ENCODE results near the gene TRIP12. TPM values are rescaled to one million over a fixed set of nuclear protein-coding genes. Genes with fewer than 3 reads are reported as not detected.
"Not testable (repeated sequence)": the region's sequence is repeated elsewhere in the genome, so short reads cannot be mapped to it uniquely, and the experiment has no call there.

TRIP12 gene
- total RNA-seq, 2 experiments from 2014 or later: 226 to 253 TPM

DNA sequence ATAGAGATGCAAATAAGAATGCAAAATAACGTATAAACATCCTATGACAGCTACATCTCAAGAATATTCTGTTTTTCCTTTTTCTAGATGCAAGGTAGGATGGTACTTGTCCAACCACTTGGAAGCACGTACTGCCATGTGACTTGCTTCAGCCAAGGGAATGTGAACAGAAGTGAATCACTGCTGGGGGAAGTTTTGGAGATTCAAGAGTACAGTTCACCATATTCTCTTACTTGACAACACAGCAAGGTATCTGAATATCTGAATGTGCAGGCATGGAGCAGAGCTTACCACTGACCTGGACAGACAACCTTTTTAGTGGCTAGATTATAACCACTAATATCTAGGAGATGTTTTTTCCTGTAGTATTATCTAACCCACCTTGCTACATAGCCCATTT, 53.0 kb downstream of the TRIP12 start:
- no peak overlapping the region for H3K4me3 Mint-ChIP-seq
- CTCF ChIA-PET: no interaction called here
- H3K27ac Mint-ChIP-seq: no peak overlapping the region
- intact Hi-C loops (cut with micrococcal nuclease): loop anchor here (5.0 kb wide), 2 partner anchors 44 to 46 kb away; no protein-coding TSS in a partner anchor
- DNase-seq: no peak
- POLR2A ChIA-PET: no interaction called here
- no peaks in the 10 kb centered on the region for H3K9me3 Mint-ChIP-seq
- H3K36me3 Mint-ChIP-seq: peaks cover 18% of the 10 kb centered on the region
- H3K27me3 Mint-ChIP-seq: no peaks in the 10 kb centered on the region
- H3K4me1 Mint-ChIP-seq (ENCODE audit: low read depth): peaks cover 50% of the 10 kb centered on the region

DNA sequence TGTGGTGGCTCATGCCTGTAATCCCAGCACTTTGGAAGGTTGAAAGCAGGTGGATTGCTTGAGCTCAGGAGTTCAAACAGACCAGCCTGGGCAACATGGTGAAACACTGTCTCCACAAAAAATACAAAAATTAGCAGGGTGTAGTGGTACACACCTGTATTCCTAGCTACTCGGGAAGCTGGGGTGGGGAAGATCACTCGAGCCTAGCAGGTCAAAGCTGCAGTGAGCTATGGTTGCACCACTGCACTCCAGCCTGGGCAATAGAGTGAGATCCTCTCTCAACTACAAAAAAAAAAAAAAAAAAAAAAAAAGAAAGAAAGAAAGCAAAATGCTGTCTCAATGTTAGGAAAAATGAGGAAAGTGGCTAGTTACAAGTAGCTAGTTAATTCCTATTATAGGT, 56.8 kb downstream of the TRIP12 start:
- Mint-ChIP-seq H3K27me3 (no peaks in the 10 kb centered on the region), H3K4me1 (ENCODE audit: low read depth) (peaks cover 41% of the 10 kb centered on the region), H3K4me3 (no peak overlapping the region), H3K9me3 (no peaks in the 10 kb centered on the region), H3K27ac (no peak overlapping the region), H3K36me3 (peaks cover 4% of the 10 kb centered on the region)
- intact Hi-C loops (cut with micrococcal nuclease): loop anchor here (5.0 kb wide), 2 partner anchors 43 to 47 kb away; no protein-coding TSS in a partner anchor
- POLR2A ChIA-PET: no interaction called here
- CTCF ChIA-PET: no interaction called here
- no peak for DNase-seq

DNA sequence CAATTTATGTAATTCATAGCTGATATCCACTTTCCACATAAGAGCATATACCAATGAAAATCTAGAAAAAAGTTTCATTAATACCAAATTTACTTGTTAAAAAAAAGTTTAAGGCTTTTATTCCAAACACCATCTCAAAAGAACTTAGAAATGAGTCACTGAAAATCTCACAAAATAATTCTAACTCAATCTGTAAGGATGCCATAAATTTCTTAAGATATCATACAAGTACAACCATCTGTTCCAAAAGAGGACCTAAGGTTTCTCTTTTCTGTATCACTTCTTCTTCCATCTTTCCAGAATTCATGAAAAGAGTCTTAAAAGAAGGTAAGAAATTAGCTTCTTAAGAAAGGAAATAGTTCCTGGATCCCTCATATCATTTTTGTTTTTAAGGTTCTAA, 60.4 kb downstream of the TRIP12 start:
- intact Hi-C loops (cut with micrococcal nuclease): no loop called here
- Mint-ChIP-seq H3K27ac (no peak overlapping the region), H3K4me1 (ENCODE audit: low read depth) (peaks cover 33% of the 10 kb centered on the region), H3K9me3 (no peaks in the 10 kb centered on the region), H3K4me3 (no peak overlapping the region), H3K36me3 (peaks cover 12% of the 10 kb centered on the region), H3K27me3 (no peaks in the 10 kb centered on the region)
- ChIA-PET CTCF (interaction anchor here (1.2 to 1.6 kb wide), 3 partner anchors 11 to 80 kb away, joined by 3 to 5 read pairs (median 4); no protein-coding TSS in a partner anchor), POLR2A (no interaction called here)
- DNase-seq: no peak

DNA sequence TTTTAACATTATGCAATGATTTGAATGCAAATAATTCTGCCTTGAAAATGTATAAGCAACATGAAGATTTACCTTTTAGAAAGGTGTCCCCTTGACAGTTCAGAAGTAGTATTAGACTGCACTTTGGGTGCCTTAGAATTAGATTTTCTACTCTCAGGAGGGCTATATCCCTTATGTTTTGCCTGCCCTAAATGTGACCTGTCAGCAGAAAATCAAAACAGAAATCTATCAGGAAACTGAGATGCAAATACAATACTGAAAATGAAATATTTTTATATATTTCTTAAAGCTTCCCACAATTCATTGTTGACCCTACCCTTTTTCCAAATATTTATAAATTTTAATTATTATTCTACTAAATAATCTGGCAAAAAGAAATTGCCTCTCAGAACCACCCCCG, 61.5 kb downstream of the TRIP12 start:
- H3K27me3 Mint-ChIP-seq: no peaks in the 10 kb centered on the region
- H3K4me3 Mint-ChIP-seq: no peak overlapping the region
- ChIA-PET POLR2A (no interaction called here), CTCF (no interaction called here)
- no peak for DNase-seq
- no peaks in the 10 kb centered on the region for H3K9me3 Mint-ChIP-seq
- H3K27ac Mint-ChIP-seq: no peak overlapping the region
- intact Hi-C loops (cut with micrococcal nuclease): no loop called here
- H3K4me1 Mint-ChIP-seq (ENCODE audit: low read depth): peaks cover 38% of the 10 kb centered on the region
- H3K36me3 Mint-ChIP-seq: peaks cover 22% of the 10 kb centered on the region

DNA sequence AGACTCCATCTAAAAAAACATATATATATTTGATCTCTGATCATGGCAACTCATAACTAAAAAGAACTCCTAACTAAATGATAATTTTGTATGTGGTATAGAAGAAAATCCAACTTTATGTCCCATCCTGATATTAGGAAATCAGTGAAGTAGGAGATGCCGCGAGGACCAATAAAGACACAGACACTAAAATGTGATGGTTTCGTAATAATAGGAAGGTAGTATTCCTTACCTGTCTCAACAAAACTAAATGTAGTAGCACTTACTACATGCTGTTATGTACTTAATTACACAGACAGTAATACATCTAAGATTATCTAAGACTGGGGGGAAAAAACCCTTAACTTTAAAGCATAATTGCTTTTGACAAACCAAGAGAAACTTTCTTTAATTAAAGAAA, 63.5 kb downstream of the TRIP12 start:
- no peak overlapping the region for H3K4me3 Mint-ChIP-seq
- ChIA-PET CTCF (no interaction called here), POLR2A (no interaction called here)
- no peaks in the 10 kb centered on the region for H3K9me3 Mint-ChIP-seq
- intact Hi-C loops (cut with micrococcal nuclease): no loop called here
- no peaks in the 10 kb centered on the region for H3K27me3 Mint-ChIP-seq
- H3K4me1 Mint-ChIP-seq (ENCODE audit: low read depth): peaks cover 40% of the 10 kb centered on the region
- DNase-seq: no peak
- no peak overlapping the region for H3K27ac Mint-ChIP-seq
- H3K36me3 Mint-ChIP-seq: peaks cover 32% of the 10 kb centered on the region

DNA sequence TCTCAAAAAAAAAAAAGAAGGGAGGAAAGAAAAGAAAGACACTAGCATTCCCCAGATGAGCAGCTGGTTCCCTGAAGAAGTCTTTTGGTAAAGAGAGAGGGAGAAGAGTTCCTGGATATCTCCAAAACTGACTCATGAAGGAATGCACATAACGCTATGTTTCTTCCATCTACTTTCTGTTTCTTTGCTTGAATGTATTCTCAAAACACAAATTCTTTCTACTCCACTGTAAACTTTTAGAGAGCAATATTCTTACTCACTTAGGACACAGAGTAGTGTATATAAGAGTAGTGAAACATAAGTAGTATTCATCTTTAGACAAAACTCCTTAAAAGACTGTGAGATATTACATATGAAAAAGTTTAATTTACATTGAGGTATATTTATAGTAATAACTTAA, 64.2 kb downstream of the TRIP12 start:
- no peaks in the 10 kb centered on the region for H3K27me3 Mint-ChIP-seq
- intact Hi-C loops (cut with micrococcal nuclease): no loop called here
- H3K9me3 Mint-ChIP-seq: no peaks in the 10 kb centered on the region
- CTCF ChIA-PET: interaction anchor here (0.7 kb wide), 1 partner anchor 15 kb away, joined by 3 read pairs; no protein-coding TSS in a partner anchor
- no peak overlapping the region for H3K4me3 Mint-ChIP-seq
- peaks cover 46% of the 10 kb centered on the region for H3K4me1 Mint-ChIP-seq (ENCODE audit: low read depth)
- H3K27ac Mint-ChIP-seq: no peak overlapping the region
- no peak for DNase-seq
- H3K36me3 Mint-ChIP-seq: peaks cover 32% of the 10 kb centered on the region
- POLR2A ChIA-PET: no interaction called here

DNA sequence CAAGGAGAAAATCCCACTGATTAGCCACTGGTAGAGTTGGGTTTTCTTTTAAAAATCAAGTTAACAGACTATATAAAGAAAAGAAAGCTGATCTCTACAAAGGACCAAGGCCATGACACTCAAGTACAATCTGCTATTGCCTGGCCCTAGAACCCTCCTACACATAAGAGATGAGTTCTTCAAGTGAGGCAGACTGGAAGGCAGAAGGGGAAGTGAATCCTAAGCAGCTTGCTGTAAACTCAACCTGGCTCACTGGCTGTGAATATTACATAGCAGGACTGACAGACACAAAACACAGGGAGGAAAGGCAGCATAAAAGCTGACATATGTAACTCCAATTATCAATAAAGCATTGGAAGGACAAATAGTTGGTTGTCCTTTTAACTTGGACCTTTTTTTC, 65.4 kb downstream of the TRIP12 start:
- Mint-ChIP-seq H3K9me3 (no peaks in the 10 kb centered on the region), H3K27ac (no peak overlapping the region), H3K4me1 (ENCODE audit: low read depth) (peaks cover 54% of the 10 kb centered on the region), H3K27me3 (no peaks in the 10 kb centered on the region), H3K4me3 (no peak overlapping the region), H3K36me3 (peaks cover 37% of the 10 kb centered on the region)
- ChIA-PET CTCF (no interaction called here), POLR2A (no interaction called here)
- DNase-seq: no peak
- intact Hi-C loops (cut with micrococcal nuclease): no loop called here

DNA sequence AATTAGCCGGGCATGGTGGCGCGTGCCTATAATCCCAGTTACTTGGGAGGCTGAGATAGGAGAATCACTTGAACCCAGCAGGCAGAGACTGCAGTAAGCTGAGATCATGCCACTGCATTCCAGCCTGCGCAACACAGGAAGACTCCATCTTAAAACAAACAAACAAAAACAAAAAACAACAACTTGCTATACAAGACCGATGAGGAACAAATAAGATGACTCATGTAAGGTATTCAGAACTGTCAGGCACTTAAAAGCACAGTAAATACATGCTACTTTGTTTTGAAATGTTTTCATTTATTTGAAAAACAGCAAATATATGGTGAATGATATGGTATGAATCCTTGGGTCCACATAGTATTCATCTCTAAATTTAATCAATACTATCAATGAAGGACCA, 66.7 kb downstream of the TRIP12 start:
- Mint-ChIP-seq H3K9me3 (no peaks in the 10 kb centered on the region), H3K36me3 (peaks cover 40% of the 10 kb centered on the region), H3K27me3 (no peaks in the 10 kb centered on the region), H3K4me3 (no peak overlapping the region), H3K27ac (no peak overlapping the region), H3K4me1 (ENCODE audit: low read depth) (peaks cover 56% of the 10 kb centered on the region)
- POLR2A ChIA-PET: no interaction called here
- CTCF ChIA-PET: no interaction called here
- no peak for DNase-seq
- intact Hi-C loops (cut with micrococcal nuclease): no loop called here

DNA sequence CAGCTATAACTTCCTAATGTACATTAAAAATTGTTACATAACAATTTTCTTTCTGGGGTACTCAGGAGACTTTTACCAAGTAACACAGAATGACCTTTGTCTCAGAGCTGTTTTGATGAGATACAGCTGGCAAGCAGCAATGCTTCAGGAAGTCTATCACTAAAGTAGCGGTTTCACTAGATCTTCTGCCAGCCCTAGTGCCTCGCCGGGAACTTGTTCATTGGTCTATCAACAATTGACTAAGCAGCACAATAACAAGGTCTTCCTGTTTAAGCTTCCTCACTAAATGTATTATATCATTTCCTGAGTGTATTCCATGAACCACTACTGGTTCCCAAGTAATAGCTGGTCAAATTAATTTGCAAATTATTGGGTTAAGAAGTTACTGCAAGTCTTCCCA, 69.2 kb downstream of the TRIP12 start:
- H3K27ac Mint-ChIP-seq: peak overlapping the region; percentile 61

DNA sequence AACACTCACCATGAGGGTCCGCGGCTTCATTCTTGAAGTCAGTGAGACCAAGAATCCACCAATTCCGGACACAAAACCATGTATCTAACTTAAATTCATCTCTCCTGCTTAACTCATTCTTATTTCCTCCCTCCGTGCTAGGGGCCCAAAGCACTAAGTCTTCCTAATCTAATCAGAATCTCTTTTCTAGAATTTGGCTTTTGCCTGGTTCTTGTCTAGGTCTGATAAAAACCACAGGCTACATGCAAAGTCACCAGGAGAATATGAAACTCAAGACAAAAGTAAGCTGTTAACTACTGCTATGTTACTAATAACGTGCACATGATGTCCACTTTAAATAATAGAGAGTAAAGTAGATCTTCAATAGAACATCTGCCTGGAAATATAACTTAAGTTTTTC, 69.9 kb downstream of the TRIP12 start:
- Mint-ChIP-seq H3K4me3 (no peak overlapping the region), H3K4me1 (ENCODE audit: low read depth) (peaks cover 66% of the 10 kb centered on the region), H3K27me3 (no peaks in the 10 kb centered on the region), H3K9me3 (no peaks in the 10 kb centered on the region), H3K36me3 (peaks cover 33% of the 10 kb centered on the region), H3K27ac (peak overlapping the region; percentile 68)
- no peak for DNase-seq
- CTCF ChIA-PET: interaction anchor here (1.3 to 2.3 kb wide), 2 partner anchors 51 to 59 kb away, joined by 5 to 14 read pairs; no protein-coding TSS in a partner anchor
- intact Hi-C loops (cut with micrococcal nuclease): loop anchor here (1.0 to 2.0 kb wide), 4 partner anchors 15 to 51 kb away; no protein-coding TSS in a partner anchor
- POLR2A ChIA-PET: interaction anchor here (1.2 kb wide), 1 partner anchor 15 kb away, joined by 6 read pairs; no protein-coding TSS in a partner anchor

More for the DNA sequence above, 69.2 kb downstream of the TRIP12 start:
- intact Hi-C loops (cut with micrococcal nuclease): loop anchor here (1.0 to 2.0 kb wide), 3 partner anchors 14 to 30 kb away; no protein-coding TSS in a partner anchor
- peaks cover 64% of the 10 kb centered on the region for H3K4me1 Mint-ChIP-seq (ENCODE audit: low read depth)
- ChIA-PET POLR2A (interaction anchor here (1.2 kb wide), 1 partner anchor 16 kb away, joined by 6 read pairs; no protein-coding TSS in a partner anchor), CTCF (interaction anchor here (0.6 to 2.3 kb wide), 3 partner anchors 51 to 107 kb away, joined by 3 to 14 read pairs (median 5); no protein-coding TSS in a partner anchor)
- H3K27me3 Mint-ChIP-seq: no peaks in the 10 kb centered on the region
- peaks cover 33% of the 10 kb centered on the region for H3K36me3 Mint-ChIP-seq
- H3K9me3 Mint-ChIP-seq: no peaks in the 10 kb centered on the region
- DNase-seq: peak; percentile 65
- H3K4me3 Mint-ChIP-seq: no peak overlapping the region

DNA sequence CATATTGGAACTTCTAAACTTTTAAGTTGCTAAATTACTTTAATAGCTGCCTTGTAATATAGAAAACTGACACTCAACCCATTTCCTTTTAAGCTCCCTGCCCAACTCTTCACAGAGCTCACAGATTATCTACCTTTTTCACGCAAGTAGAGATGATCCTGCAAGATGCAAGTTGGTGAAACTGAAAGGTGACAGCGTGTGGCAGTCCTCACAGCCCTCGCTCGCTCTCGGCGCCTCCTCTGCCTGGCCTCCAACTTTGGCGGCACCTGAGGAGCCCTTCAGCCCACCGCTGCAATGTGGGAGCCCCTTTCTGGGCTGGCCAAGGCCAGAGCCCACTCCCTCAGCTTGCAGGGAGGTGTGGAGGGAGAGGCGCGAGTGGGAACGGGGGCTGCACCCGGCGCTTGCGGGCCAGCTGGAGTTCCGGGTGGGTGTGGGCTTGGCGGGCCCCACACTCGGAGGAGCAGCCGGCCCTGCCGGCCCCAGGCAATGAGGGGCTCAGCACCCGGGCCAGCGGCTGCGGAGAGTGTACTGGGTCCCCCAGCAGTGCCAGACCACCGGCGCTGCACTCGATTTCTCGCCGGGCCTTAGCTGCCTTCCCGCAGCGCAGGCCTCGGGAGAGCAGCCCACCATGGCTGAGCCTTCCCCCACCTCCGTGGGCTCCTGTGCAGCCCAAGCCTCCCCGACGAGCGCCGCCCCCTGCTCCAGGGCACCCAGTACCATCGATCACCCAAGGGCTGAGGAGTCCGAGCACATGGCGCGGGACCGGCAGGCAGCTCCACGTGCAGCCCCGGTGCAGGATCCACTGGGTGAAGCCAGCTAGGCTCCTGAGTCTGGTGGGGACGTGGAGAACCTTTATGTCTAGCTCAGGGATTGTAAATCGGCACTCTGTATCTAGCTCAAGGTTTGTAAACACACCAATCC, 71.2 kb downstream of the TRIP12 start:
- POLR2A ChIA-PET, H3K9me3 Mint-ChIP-seq, H3K4me3 Mint-ChIP-seq, H3K27me3 Mint-ChIP-seq: not testable (repeated sequence)
- CTCF ChIA-PET: interaction anchor here (1.0 to 1.6 kb wide), 2 partner anchors 47 to 49 kb away, joined by 3 to 5 read pairs; no protein-coding TSS in a partner anchor
- intact Hi-C loops (cut with micrococcal nuclease): loop anchor here (1.0 kb wide), 1 partner anchor 49 kb away; no protein-coding TSS in a partner anchor
- DNase-seq: peak; percentile 50
- Mint-ChIP-seq H3K36me3 (peaks cover 27% of the 10 kb centered on the region), H3K4me1 (ENCODE audit: low read depth) (peaks cover 61% of the 10 kb centered on the region), H3K27ac (peak overlapping the region; percentile 32)

DNA sequence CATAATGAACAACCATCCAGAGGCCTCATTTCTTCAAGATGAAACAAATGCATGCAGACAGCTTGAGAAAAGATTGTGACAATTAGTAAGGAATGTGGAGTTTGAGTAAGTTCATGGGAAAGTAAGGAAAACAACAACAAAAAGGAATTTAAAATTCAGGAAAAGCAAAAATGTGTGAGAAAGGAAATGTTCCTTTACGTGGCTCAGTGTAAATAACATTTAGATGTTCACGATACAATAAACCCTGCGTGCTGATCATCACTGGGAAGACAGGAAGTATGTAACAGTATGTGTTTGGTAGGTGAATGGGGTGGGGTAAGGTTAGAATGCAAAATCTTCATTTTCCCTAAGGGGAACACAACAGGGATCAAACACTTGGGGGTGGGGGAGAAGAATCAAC, 72.7 kb downstream of the TRIP12 start:
- CTCF ChIA-PET: interaction anchor here (1.5 kb wide), 1 partner anchor 68 kb away, joined by 3 read pairs; no protein-coding TSS in a partner anchor
- no peak overlapping the region for H3K4me3 Mint-ChIP-seq
- POLR2A ChIA-PET: no interaction called here
- DNase-seq: no peak
- H3K4me1 Mint-ChIP-seq (ENCODE audit: low read depth): peaks cover 59% of the 10 kb centered on the region
- peaks cover 23% of the 10 kb centered on the region for H3K36me3 Mint-ChIP-seq
- peak overlapping the region; percentile 44 for H3K27ac Mint-ChIP-seq
- no peaks in the 10 kb centered on the region for H3K9me3 Mint-ChIP-seq
- intact Hi-C loops (cut with micrococcal nuclease): no loop called here
- H3K27me3 Mint-ChIP-seq: no peaks in the 10 kb centered on the region
